Posterior vena cava (tissue), 2 donors: ENCODE measurements around the gene CGNL1. TPM values are rescaled to one million over a fixed set of nuclear protein-coding genes. Genes with fewer than 3 reads are reported as not detected.
A peak's percentile ranks its signal among the peaks of the same experiment; 100 is the strongest.

Source experiments
- DNase-seq: peaks from one replicate; pipeline ENCODE4 v3.0.0-alpha.2; 2020; ENCODE audit warnings: low spot score
- intact Hi-C, 2 donors: fragments of 100-400 bp; cut with DNase I; formaldehyde crosslinking; loops; one replicate each; pipeline versions ENCODE4 v1.14.1 to v1.14.2; 2022 to 2023
- total RNA-seq, 2 donors: library from RNA; stranded (reverse); fragmentation: NEBNext Ultra II Directional; extraction: Animal tissue kit (Norgen Biotek cat#: 25700); gene quantifications; one replicate each; pipeline ENCODE4 v1.2.1, GENCODE V29; 2021
- donor health status: DM: yes; HTN: yes; CAD: no.
- donor health status: DM: yes; HTN: yes; CAD: no.

The CGNL1 gene
- total RNA-seq, 2 donors from 2014 or later, result 20.0 to 24.4 TPM

DNA sequence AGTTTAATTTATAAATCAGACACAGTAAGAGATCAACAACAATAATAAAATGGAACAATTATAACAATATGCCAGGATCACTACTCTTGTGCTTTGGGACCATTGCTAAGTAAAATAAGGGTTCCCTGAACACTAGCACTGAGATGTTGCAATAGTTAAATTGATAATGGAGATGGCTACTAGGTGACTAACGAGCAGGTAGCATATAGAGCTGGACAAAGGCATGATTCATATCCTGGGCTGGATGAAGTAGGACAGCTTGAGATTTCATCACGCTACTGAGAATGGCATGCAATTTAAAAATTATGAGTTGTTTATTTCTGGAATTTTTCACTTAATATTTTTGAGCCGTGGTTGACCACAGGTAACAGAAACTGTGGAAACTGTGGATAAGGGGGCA lies 194.7 kb downstream of the CGNL1 start:
- intact Hi-C loops, result no loop called here
- DNase-seq, result no peak

DNA sequence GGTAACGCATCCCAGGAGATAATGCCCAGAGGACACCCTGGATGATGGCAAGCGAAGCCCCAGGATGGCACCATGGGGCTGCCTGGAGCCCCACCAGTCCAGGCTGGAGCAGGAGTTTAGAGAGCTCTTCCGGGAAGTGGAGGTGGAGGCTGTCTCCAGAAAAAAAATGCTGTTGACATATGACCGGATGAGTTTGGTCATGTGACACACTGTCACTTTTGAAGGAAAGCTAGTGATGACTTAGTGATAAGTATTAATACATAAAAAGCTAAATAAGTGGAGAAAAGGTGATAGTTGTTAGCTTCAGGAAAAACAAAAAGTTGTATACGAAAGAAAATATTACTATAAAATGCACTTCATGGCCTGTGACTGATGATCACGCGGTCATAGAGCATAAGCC lies 195.4 kb downstream of the CGNL1 start:
- no peak for DNase-seq
- intact Hi-C loops, result no loop called here

DNA sequence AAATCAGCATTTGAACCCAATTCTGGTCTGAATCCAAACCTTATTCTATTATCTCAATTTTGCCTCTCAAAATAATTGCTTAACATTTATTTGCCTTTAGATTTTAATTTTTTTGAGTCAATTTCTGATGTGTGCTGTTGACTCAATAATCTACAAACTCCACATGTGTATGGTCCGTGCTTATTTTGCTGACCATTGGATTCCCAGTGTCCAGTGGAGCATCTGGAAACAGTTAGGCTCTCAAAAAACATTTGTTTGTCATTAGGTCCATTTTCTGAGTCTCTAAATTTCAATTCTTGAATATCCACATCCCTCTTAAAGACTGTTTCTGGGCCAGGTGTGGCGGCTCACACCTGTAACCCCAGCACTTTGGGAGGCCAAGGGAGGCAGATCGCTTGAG lies 196.2 kb downstream of the CGNL1 start:
- DNase-seq, result no peak
- intact Hi-C loops, result no loop called here

DNA sequence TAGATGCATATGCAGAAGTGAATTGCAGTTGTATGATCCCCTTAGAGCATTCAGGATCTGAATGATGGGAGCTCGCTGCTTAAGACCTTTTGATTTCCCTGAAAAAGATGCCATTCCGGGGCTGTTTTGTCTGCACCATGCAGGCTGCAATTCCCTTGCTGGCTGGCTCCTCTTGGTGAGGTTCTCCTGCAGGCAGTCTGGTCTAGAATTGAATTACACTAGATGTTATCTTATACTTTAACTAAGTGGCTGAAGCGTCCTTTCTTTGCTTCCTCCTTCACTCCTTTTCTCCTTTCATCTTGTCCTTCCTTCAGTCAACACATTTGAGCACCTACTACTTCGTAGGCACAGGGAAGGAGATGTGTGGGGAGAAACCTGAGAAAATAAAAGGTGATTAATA lies 196.8 kb downstream of the CGNL1 start:
- intact Hi-C loops, result no loop called here
- no peak for DNase-seq

DNA sequence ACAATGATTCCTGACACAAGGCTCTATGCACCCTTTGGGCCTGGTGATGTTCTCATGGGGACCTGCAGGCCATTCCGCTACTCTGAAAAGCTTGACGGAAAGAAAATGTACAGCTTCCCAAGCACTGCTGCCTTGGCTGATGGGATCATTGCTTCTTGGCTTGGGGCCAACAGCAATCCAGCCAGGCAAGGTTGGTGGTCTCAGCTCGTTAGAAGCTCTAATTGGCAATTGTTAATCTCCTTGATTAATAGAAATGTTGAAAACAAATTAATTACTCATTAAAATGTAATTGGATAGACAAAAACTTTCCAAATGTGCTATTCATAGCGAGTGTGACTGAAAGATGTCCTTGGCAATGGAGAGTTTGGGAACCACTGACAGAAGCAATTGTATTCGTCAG lies 199.1 kb downstream of the CGNL1 start:
- DNase-seq, result no peak
- intact Hi-C loops, result no loop called here

DNA sequence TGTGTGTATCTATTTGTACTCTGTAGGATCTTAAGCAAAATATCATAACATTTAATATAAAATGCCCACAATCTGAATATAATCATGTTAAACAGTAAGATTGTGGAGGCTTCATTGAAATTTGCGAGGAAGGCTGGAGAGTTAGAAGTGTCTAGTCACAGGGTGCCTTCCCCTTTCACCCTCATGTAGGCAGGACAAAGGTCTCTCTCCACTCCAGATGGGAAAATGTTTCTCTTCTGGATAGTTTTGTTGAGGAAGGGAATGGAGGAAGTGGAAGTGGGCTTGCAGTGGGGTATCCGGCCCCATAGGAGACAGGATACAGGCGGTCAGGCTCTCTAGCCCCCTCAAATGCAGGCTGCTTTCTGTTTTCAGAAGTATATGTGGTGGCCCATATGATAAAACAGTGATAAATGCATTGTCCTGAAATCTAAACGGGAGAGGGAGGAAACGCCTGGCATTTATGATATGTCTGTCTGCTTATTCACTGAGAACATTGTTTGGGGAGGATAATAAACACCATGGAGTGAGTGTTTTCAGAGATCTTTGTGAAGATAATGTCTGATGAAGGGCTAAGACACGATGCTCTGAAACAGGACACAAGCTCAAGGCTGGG lies 202.1 kb downstream of the CGNL1 start:
- intact Hi-C loops, result no loop called here
- no peak for DNase-seq

DNA sequence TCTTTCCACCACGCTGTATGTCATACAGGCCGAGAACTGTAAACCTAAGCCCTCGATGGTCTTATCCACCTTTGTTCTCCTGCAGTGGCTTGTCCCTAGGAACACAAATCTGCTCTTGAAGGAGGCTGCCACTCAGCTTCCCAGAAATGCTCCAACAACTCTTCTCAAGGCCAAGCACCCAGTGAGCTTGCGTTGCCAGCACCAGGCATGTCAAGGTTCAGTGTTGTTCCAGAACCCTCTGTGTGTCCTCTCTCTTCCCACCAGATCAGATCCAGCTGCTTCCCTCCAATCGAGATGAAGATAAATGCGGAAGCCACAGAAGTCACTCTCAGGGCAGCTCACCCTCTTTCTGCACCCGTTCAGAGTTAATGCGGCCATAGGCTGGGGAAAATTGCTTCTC lies 204.1 kb downstream of the CGNL1 start:
- intact Hi-C loops, result no loop called here
- no peak for DNase-seq

DNA sequence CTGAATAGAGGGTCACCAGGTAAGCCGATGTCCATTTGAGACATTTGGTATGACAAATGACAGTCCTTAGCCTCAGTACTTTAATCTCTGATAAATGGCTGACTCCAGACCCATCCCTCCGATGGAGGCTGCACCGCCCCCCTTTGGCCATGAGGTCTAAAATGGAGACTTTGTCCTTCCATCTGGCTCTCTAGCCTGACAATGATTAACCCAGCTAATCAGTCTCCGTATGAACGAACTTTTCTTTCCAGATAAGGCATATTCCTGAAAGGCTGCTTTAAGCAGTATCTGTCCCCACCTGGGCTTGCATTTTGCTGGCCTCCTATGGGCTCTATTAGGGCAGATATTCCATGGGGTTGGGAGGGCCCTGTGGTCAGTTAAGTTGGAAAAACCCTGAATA lies 204.6 kb downstream of the CGNL1 start:
- no peak for DNase-seq
- intact Hi-C loops, result no loop called here

DNA sequence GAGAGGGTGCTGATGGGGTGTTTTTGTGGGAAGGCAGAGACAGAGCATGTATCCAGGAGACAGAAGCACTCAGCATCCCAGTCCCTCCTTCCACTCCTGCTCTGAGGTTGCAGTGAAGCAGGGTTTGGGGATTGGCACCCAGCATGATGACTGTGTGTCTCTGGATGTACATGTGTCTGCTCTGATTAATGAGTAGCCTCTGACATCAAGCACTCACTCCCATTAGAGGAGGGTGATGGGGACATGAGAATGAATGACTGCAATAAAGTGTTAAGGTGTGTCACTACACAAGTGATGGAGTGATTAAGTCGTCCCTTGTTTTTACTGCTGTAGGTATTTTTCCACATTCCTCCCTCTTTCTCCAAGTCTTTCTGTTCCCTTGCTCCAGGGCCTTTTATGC lies 205.8 kb downstream of the CGNL1 start:
- intact Hi-C loops, result no loop called here
- DNase-seq, result no peak

DNA sequence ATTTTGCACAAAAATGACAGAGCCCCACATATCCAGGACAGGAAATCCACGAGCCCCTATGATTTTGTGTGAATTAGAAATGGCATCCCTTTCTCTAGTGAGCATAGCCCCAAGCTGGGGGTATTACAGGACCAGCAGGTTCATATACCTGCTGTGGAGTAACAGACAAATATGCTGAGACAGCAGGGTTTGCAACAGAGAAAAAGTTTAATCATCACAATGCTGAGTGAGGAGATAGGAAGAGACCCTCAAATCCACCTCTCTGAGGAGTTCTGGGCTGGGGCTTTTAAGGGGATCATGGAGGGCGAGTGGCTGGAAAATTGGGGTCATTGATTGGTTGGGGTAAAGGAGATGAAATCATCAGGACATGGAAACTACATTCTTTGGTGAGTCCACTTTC lies 207.0 kb downstream of the CGNL1 start:
- intact Hi-C loops, result no loop called here

DNA sequence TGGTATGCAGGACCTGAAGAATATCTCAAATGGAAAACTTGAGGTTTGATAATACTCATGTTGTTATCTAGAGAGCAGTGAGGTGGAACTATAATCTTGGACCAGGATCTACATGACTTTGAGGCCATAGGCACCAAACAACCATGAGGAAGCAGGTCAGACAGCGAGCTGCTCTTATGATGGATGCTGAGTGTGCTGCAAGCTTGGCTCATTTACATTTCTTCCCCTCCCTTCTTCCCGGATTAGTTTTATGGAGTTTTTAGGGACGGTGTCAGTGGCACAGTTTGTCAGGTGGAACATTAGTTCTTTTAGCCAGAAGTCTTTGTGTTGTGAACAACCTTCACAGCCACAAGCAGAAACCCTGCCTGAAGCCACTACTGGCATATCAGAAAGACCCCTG lies 207.4 kb downstream of the CGNL1 start:
- no peak for DNase-seq

More for the DNA sequence above, 207.0 kb downstream of the CGNL1 start:
- no peak for DNase-seq

DNA sequence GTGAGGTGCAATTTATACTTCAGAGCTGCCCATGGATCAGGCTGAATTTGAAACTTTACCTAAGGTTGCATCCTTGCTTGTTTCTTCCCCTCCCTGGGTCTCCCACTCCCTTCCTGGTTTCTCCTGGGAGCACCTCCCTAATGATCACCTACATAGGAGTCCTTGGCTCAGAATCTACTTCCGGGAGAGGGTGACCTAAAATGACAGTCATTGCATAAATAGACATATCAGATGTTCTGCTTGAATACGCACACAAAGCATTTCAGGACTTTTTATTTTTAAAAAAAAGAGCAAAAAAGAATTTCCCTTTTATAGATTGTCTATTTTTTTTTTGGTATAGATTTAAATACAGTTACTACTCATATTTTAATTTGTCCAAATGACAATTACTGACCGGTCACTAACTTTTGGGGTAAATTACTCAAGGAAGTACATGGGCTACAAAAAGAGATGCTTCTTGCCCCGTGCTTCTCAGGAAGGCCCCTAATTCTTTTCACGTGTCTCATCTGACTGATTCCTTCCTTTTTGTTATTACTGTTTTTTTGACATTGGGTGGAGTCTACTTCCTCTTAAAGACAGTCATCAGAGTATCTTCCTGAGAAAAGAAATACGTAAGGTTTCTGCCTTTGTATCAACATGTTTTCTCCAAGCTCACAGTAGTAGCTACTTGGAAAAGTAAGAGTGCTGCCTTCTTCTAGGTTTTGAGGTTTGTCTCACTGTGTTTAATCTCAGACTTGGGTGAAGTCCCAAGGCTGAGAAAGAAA lies 210.5 kb downstream of the CGNL1 start:
- DNase-seq, result no peak
- intact Hi-C loops, result no loop called here

More for the DNA sequence above, 207.4 kb downstream of the CGNL1 start:
- intact Hi-C loops, result no loop called here

DNA sequence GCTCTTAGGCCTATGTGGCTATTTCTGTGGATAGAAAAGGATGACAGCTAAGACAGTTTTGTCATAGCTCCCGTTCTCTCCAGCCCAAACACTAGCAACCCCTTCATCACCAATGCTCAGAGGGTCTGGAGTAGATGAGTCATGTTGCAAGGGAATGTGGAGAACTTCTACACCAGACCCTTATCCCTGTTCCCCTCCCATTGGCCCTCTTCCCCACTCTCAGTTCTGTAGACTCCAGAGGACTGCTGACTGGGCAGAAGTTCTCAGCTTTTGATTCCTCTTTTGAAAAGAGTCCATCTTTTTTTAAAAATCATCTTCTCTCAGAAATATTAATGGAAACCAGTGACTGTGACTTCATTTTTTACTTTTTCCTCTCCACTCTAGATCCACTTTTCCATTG lies 213.0 kb downstream of the CGNL1 start:
- intact Hi-C loops, result no loop called here
- no peak for DNase-seq

DNA sequence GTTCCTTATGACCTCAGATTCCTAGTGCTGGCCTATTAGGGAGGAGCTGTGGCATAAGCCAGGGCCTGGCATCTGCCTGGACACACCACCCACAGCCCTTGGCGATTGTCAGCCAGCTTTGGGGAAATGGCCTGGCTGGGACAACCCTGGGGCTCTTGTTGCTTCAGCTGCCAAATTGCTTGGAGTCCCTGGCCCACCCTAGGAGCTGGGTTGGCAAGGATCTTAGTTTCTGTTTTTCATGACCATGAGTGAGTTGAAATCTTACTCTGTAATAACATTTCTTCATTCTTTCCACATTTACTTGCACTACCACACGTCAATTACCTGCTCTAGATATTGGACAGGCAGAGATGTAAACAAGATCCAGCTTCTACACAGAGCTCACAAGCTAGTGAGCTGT lies 213.4 kb downstream of the CGNL1 start:
- intact Hi-C loops, result no loop called here
- DNase-seq, result no peak

DNA sequence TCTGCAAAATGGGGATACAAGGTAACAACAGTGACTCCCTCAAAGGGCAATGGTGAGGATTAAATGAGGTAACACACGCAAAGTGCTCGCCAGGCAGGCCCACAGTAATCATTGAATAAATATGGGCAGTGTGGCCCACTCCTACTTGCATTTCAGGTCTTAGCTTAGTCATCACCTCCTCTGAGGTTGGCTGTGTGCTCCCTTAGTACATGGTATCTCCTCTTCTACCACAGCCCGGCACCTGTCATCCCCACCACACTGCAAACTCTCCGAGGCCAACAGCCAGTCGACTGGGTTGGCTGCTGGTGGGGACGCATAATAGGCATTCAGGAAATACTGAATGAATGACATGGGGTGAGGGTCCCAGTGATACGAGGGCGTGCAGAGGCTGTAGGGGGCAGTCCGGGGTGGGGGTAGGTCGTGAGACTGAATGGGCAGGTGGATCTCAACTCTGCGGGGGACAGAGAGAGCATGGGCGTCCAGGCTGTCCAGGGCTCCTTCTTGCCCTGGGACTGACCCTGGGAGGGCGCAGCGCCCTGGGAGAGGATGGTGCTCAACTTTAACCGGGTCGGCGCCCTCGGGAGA lies 215.0 kb downstream of the CGNL1 start:
- DNase-seq, result no peak
- intact Hi-C loops, result no loop called here

DNA sequence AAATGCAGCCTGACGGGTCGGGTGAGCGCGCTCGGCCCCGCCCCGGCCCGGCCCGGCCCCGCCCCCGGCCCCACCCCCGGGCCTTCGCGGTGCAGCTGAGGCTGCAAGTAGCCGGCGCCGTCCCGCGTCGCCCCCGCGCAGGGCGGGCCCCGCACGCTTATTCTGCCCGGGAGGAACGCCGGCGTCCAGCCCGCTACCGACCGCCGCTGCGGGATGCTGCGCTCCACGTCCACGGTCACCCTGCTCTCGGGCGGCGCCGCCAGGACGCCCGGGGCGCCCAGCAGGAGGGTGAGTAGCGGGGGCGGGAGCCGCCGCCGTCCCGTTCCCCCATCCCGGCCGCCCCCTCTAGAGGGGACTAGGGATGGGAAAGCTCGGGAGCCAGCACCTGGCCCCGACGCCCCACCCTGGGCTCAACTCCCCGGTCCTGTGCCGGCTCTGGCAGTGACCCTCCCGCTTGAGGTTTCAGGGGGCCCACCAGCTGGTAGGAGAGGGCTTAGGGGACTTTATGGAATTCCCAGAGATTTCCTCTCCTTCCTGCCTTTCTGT lies 215.6 kb downstream of the CGNL1 start, which contains the start of gene MYZAP:
TSS of gene MYZAP (plus strand) at position 83 of the 546 bp plus-strand sequence. CDS start at position 214, 131 bp downstream.
- peak; percentile 85 for DNase-seq
- intact Hi-C loops, result no loop called here

DNA sequence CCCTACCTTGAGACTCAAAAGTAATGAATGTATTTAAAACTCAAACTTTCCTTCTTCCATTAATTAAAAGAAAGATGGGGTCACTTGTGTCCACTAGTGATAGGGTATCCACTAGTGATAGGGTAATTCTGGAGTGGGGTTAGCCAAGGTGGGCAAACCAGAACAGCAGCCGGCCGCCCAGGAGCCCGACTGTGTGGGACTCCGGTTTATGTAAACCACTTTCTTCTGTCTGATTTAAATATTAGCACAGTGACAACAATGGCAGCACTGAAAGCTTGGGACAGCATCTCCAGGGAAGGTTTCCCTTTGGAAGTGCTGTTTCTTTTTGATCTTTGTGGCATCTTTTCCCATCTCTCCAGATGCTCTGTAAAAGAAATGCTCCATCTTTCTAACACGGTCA lies 216.1 kb downstream of the CGNL1 start:
- intact Hi-C loops, result no loop called here
- DNase-seq, result no peak

DNA sequence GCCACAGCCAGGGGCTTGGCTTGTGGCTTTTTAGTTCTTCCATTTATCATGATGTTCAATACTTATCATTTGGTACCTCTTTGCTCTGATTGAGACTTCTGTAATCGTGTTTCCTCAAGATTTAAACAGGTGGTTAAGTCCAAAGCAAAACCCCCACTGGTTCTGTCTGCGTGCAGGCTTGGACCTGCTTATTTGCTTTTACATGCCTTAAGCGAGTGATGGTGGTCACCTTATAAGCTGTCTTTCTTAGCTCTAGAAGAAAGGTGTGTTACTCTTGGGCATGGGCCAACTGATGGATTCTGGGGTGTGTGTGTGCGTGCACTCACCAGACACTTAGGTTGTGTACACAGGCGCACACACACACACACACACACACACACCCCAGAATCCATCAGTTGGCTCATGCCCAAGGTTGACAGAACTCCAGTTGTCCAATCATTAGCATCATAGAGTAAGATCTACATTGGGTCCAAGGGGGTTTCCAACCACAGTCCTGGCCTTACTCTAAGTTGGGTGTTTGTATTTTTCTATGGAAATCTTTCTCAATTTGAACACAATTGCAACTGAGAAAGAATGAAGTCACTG lies 216.6 kb downstream of the CGNL1 start:
- DNase-seq, result no peak

DNA sequence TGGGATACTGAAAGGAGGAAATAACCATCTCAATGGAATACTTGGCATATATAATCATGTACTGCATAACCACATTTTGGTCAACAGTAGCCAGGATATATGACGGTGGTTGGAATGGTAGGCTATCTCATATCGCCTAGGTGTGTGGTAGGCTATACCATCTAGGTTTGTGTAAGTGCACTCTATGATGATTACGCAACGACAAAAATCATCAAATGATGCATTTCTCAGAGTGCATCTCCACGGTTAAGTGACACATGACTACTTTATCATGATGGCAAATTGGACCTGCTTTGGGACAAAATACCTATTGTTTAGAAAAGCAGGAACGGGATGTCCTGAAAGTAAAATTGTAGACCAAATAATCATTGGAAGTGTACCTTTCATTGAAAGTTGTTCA lies 218.2 kb downstream of the CGNL1 start:
- DNase-seq, result no peak
- intact Hi-C loops, result no loop called here

More for the DNA sequence above, 216.6 kb downstream of the CGNL1 start:
- intact Hi-C loops, result no loop called here
